G401.6 (cell line): ENCODE data around the gene TRPM6.
"Not testable (repeated sequence)": the region's sequence is repeated elsewhere in the genome, so short reads cannot be mapped to it uniquely, and the experiment has no call there.

Experiments
- FAIRE-seq: peaks from 2 replicates; lab custom pipeline; 2012; peaks lifted over from hg19 to GRCh38; lab: Jason Lieb, UNC

Gene TRPM6

GRCh38 chr9:74887041-74887980 is at the start of gene TRPM6:
TSS of gene TRPM6 (minus strand) at chr9:74887921. CDS start at chr9:74887856, 65 bp downstream.
- no peak for FAIRE-seq

- FAIRE-seq: no peak
These were observed 47.3 kb upstream of the TRPM6 start for GRCh38 chr9:74935008-74935407.

- no peak for FAIRE-seq
These were observed 34.0 kb upstream of the TRPM6 start for GRCh38 chr9:74921737-74922136.

GRCh38 chr9:74920944-74921626 is 33.4 kb upstream of the TRPM6 start:
- no peak for FAIRE-seq

- FAIRE-seq: no peak
These were observed 22.3 kb upstream of the TRPM6 start for GRCh38 chr9:74910036-74910435.

GRCh38 chr9:74908665-74909064 is 20.9 kb upstream of the TRPM6 start:
- FAIRE-seq: no peak

- FAIRE-seq: no peak
These were observed 19.4 kb upstream of the TRPM6 start for GRCh38 chr9:74907085-74907484.

GRCh38 chr9:74901001-74901400 is 13.3 kb upstream of the TRPM6 start:
- no peak for FAIRE-seq

- not testable (repeated sequence) for FAIRE-seq
These were observed 728 bp upstream of the TRPM6 start for GRCh38 chr9:74888449-74888848.

- no peak for FAIRE-seq
These were observed 255 bp upstream of the TRPM6 start for GRCh38 chr9:74887981-74888370.

- FAIRE-seq: no peak
These were observed 11.3 kb downstream of the TRPM6 start for GRCh38 chr9:74876382-74876949.

- no peak for FAIRE-seq
These were observed 12.1 kb downstream of the TRPM6 start for GRCh38 chr9:74875656-74876055.

- FAIRE-seq: no peak
These were observed 13.5 kb downstream of the TRPM6 start for GRCh38 chr9:74874220-74874619.

GRCh38 chr9:74872619-74873233 is 15.0 kb downstream of the TRPM6 start:
- no peak for FAIRE-seq

GRCh38 chr9:74867483-74867882 is 20.2 kb downstream of the TRPM6 start:
- no peak for FAIRE-seq

GRCh38 chr9:74865177-74865576 is 22.5 kb downstream of the TRPM6 start:
- no peak for FAIRE-seq

- FAIRE-seq: no peak
These were observed 25.8 kb downstream of the TRPM6 start for GRCh38 chr9:74861773-74862474.

GRCh38 chr9:74861071-74861470 is 26.6 kb downstream of the TRPM6 start:
- FAIRE-seq: no peak

GRCh38 chr9:74860247-74860646 is 27.5 kb downstream of the TRPM6 start:
- not testable (repeated sequence) for FAIRE-seq

GRCh38 chr9:74859786-74860185 is 27.9 kb downstream of the TRPM6 start:
- no peak for FAIRE-seq

- FAIRE-seq: no peak
These were observed 28.8 kb downstream of the TRPM6 start for GRCh38 chr9:74858751-74859414.
